GM12891 (cell line): ENCODE measurements around the gene TCF12.

Experiments used
- POLR2A ChIP-seq: IDR thresholded peaks from 2 replicates; pipeline ENCODE4 v1.6.1; 2011; ENCODE audit warnings: low read depth, low read length, control low read depth
- SPI1 ChIP-seq: IDR thresholded peaks from 2 replicates; pipeline ENCODE4 v1.6.1; 2011; ENCODE audit warnings: low read depth, low read length, control low read depth

DNA sequence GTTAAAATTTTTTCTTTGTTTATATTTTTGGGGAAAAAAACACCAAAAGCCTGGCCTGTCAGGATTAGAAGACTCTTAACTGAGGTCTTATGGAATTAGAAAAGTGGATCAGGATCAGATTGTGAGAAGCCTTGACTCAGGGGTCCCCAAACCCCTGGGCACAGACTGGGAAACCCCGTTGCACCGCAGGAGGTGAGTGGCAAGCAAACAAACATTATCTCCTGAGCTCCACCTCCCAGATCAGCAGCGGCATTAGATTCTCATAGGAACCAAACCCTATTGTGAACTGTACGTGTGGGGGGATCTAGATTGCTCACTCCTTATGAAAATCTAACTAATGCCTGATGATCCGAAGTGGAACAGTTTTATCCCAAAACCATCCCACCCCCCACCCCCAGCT, 117.2 kb downstream of the TCF12 start:
- TF ChIP-seq SPI1 (no peak), POLR2A (no peak)
